PC-3 (cell line): ENCODE data around the gene ATG5. TPM values are rescaled to one million over a fixed set of nuclear protein-coding genes. Genes with fewer than 3 reads are reported as not detected.
A peak's percentile ranks its signal among the peaks of the same experiment; 100 is the strongest.
"Not testable (repeated sequence)": the region's sequence is repeated elsewhere in the genome, so short reads cannot be mapped to it uniquely, and the experiment has no call there.

Experiments used
- ATAC-seq: fragments of 200-7000 bp; cut with Tn5 transposase; 2 replicates; pipeline ENCODE4 v1.9.1; 2020; ENCODE audit warnings: mild to moderate bottlenecking, moderate library complexity
- BruUV-seq: library from RNA; stranded (reverse); fragments of 400-500 nt; replicated peaks from 2 replicates; lab custom pipeline; 2021; lab: Mats Ljungman, UMichigan
- CTCF ChIA-PET: fragments of 300-600 bp; sonication (Branson Sonifier 250); formaldehyde crosslinking; loops from one replicate; lab custom pipeline; 2022; ENCODE audit warnings: antibody characterized with exemption; lab: Charles Lee
- POLR2A ChIA-PET: fragments of 300-600 bp; sonication (Branson Sonifier 250); formaldehyde crosslinking; loops from one replicate; lab custom pipeline; 2022; ENCODE audit warnings: antibody characterized with exemption; ENCODE audit not compliant: unreplicated experiment; lab: Charles Lee
- DNase-seq: peaks from one replicate; pipeline ENCODE4 v3.0.0-alpha.2; 2015
- H2AFZ ChIP-seq: fragments of 300-600 bp; sonication (generic); 2 replicates; pipeline ENCODE4 v1.6.0; 2016; ENCODE audit warnings: antibody characterized with exemption, low read length
- H3F3A ChIP-seq: fragments of 300-600 bp; sonication (generic); one replicate; pipeline ENCODE4 v1.6.0; 2017; ENCODE audit warnings: antibody characterized with exemption, low read length, control low read depth, mild to moderate bottlenecking; ENCODE audit not compliant: unreplicated experiment
- H3K27ac ChIP-seq: fragments of 300-600 bp; sonication (generic); 2 replicates; pipeline ENCODE4 v1.5.1; 2016; ENCODE audit warnings: mild to moderate bottlenecking, low read length
- H3K27me3 ChIP-seq: fragments of 300-600 bp; sonication (generic); 2 replicates; pipeline ENCODE4 v1.6.1; 2016; ENCODE audit warnings: low read length, mixed read lengths
- H3K36me3 ChIP-seq: fragments of 300-600 bp; sonication (generic); 2 replicates; pipeline ENCODE4 v1.6.1; 2016; ENCODE audit warnings: low read depth, mixed run types, low read length, mixed read lengths
- H3K4me1 ChIP-seq: fragments of 300-600 bp; sonication (generic); 2 replicates; pipeline ENCODE4 v1.5.1; 2016; ENCODE audit warnings: low read length; ENCODE audit not compliant: insufficient read depth
- H3K4me2 ChIP-seq: fragments of 300-600 bp; sonication (generic); 2 replicates; pipeline ENCODE4 v1.6.0; 2016; ENCODE audit warnings: low read length
- H3K4me3 ChIP-seq: fragments of 300-600 bp; sonication (generic); 2 replicates; pipeline ENCODE4 v1.5.1; 2016; ENCODE audit warnings: mild to moderate bottlenecking, low read length, mixed read lengths
- H3K79me2 ChIP-seq: fragments of 300-600 bp; sonication (generic); 2 replicates; pipeline ENCODE4 v1.6.1; 2017; ENCODE audit warnings: low read length, mixed read lengths
- H3K9ac ChIP-seq: fragments of 300-600 bp; sonication (generic); 2 replicates; pipeline ENCODE4 v1.6.0; 2016; ENCODE audit warnings: mild to moderate bottlenecking, low read length
- H3K9me2 ChIP-seq: fragments of 300-600 bp; sonication (generic); replicated peaks from 2 replicates; pipeline ENCODE4 v1.6.1; 2016; ENCODE audit warnings: mixed run types, low read length, mixed read lengths
- H3K9me3 ChIP-seq: fragments of 300-600 bp; sonication (generic); 2 replicates; pipeline ENCODE4 v1.6.1; 2016; ENCODE audit warnings: low read length, mixed read lengths
- H4K20me1 ChIP-seq: fragments of 300-600 bp; sonication (generic); 2 replicates; pipeline ENCODE4 v1.6.1; 2016; ENCODE audit warnings: low read length, mixed read lengths
- EZH2 ChIP-seq: fragments of 300-600 bp; sonication (generic); IDR thresholded peaks from one replicate; pipeline ENCODE4 v1.6.1; 2017; ENCODE audit warnings: antibody characterized with exemption, mild to moderate bottlenecking, low read length; ENCODE audit not compliant: unreplicated experiment
- EZH2phosphoT487 ChIP-seq: fragments of 300-600 bp; sonication (generic); IDR thresholded peaks from 2 replicates; pipeline ENCODE4 v1.6.1; 2018; ENCODE audit warnings: mild to moderate bottlenecking, antibody characterized with exemption, low read length, borderline replicate concordance
- intact Hi-C: fragments of 100-400 bp; cut with micrococcal nuclease; formaldehyde crosslinking; loops from 2 replicates; pipeline ENCODE4 v1.9.0; 2023
- total RNA-seq: library from RNA; depleted of rRNA; stranded (reverse); fragments of >200 nt; gene quantifications from 2 replicates; pipeline ENCODE4 v1.2.3, GENCODE V29; 2014
- TF ChIP-seq, protein P1 (sequence below): fragments of 300-600 bp; sonication (generic); conservative IDR thresholded peaks from 2 replicates; pipeline ENCODE4 v1.5.1; 2017; ENCODE audit warnings: antibody characterized with exemption, low read depth, mild to moderate bottlenecking, low read length

The ATG5 gene
- total RNA-seq, 1 experiment from 2014 or later, result 38.8 TPM

DNA sequence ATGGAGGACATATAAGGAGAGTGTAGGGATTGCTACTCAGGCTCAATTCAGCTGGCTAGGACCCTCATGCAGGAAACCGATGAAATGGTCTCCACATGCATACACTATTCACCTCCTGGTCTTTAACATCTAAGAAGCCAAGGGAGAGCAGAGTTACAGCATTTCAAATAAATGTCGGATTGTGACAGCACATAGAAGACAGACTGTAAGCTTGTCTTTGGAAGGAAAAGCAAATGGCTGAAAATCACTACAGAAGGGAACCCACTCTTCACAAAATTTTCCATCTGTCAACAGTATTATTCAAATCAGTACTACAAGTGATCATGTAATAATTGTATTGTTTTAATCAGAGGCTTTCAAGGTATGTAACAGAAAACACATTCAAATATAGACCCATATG lies 72.9 kb downstream of the ATG5 start:
- Histone ChIP-seq H3K4me3 (no peak overlapping the region), H3K79me2 (peaks cover 50% of the 10 kb centered on the region), H3F3A (no peaks in the 10 kb centered on the region), H3K27me3 (no peaks in the 10 kb centered on the region), H3K4me2 (0 out of 2 replicates have a peak overlapping the region, but pooled peaks have one; percentile 70), H3K9me3 (no peaks in the 10 kb centered on the region), H3K9me2 (no peaks in the 10 kb centered on the region), H4K20me1 (no peaks in the 10 kb centered on the region), H3K27ac (peak overlapping the region; percentile 43), H2AFZ (no peak overlapping the region), H3K9ac (no peak overlapping the region), H3K36me3 (0 out of 2 replicates have a peak, but pooled peaks cover 2% of the 10 kb centered on the region), H3K4me1 (peaks cover 57% of the 10 kb centered on the region)
- BruUV-seq, result no TSS peak
- intact Hi-C loops, result no loop called here
- POLR2A ChIA-PET, result no interaction called here
- ATAC-seq, result no peak
- no peak for DNase-seq
- CTCF ChIA-PET, result no interaction called here
- no peak for TF ChIP-seq EZH2phosphoT487
- TF ChIP-seq EZH2, result no peak
- TF ChIP-seq, protein P1, sequence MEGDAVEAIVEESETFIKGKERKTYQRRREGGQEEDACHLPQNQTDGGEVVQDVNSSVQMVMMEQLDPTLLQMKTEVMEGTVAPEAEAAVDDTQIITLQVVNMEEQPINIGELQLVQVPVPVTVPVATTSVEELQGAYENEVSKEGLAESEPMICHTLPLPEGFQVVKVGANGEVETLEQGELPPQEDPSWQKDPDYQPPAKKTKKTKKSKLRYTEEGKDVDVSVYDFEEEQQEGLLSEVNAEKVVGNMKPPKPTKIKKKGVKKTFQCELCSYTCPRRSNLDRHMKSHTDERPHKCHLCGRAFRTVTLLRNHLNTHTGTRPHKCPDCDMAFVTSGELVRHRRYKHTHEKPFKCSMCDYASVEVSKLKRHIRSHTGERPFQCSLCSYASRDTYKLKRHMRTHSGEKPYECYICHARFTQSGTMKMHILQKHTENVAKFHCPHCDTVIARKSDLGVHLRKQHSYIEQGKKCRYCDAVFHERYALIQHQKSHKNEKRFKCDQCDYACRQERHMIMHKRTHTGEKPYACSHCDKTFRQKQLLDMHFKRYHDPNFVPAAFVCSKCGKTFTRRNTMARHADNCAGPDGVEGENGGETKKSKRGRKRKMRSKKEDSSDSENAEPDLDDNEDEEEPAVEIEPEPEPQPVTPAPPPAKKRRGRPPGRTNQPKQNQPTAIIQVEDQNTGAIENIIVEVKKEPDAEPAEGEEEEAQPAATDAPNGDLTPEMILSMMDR, result no peak

DNA sequence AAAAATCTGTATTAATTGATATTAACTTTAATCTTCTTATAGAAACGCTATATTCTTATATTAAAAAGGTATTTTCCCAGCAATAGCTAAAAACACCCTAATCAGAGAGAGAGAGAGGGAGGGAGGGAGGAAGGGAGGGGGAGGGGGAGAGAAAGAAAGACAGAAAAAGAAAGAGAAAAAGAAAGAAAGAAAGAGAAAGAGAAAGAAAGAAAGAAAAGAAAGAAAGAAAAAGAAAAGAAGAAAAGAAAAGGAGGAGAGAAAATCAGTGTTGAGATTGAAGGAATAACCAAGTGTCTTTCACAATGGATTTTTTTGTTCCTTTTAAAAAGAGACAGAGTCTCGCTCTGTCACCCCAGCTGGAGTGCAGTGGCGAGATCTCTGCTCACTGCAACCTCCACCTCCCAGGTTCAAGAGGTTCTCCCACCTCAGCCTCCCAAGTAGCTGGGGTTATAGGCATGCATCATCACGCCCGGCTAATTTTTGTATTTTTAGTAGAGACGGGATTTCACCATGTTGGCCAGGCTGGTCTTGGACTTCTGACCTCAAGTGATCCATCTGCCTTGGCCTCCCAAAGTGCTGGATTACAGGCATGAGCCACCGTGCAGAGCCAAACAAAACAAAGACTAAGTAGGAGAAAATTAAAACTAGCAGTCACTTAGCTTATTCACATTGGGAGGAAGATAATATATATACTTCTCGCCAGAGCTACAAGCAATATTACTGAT lies 73.9 kb downstream of the ATG5 start:
- ATAC-seq, CTCF ChIA-PET: not testable (repeated sequence)

GRCh38 chr6:106250953-106251352 lies 74.6 kb downstream of the ATG5 start:
- no peaks in the 10 kb centered on the region for H3K9me2 ChIP-seq
- H3F3A ChIP-seq, result no peaks in the 10 kb centered on the region
- H3K36me3 ChIP-seq, result peaks cover 3% of the 10 kb centered on the region; the same call in 1 of the 2 replicates
- no TSS peak for BruUV-seq
- ChIA-PET POLR2A (no interaction called here), CTCF (no interaction called here)
- no peak overlapping the region for H3K27ac ChIP-seq
- no peak overlapping the region for H3K4me3 ChIP-seq
- H3K4me2 ChIP-seq, result no peak overlapping the region
- no peak overlapping the region for H2AFZ ChIP-seq
- no peak for DNase-seq
- peaks cover 41% of the 10 kb centered on the region for H3K79me2 ChIP-seq
- ATAC-seq, result no peak
- H4K20me1 ChIP-seq, result no peaks in the 10 kb centered on the region
- TF ChIP-seq EZH2phosphoT487 (no peak), EZH2 (no peak)
- TF ChIP-seq, protein P1, result no peak
- intact Hi-C loops, result no loop called here
- H3K4me1 ChIP-seq, result peaks cover 49% of the 10 kb centered on the region
- no peaks in the 10 kb centered on the region for H3K9me3 ChIP-seq
- H3K9ac ChIP-seq, result no peak overlapping the region
- H3K27me3 ChIP-seq, result no peaks in the 10 kb centered on the region

More for the DNA sequence above, 73.9 kb downstream of the ATG5 start:
- H3K36me3 ChIP-seq, DNase-seq, H3K9me3 ChIP-seq, H3K4me2 ChIP-seq, H3K27me3 ChIP-seq, H3K27ac ChIP-seq, H4K20me1 ChIP-seq, H2AFZ ChIP-seq, BruUV-seq, H3F3A ChIP-seq, intact Hi-C loops, H3K4me3 ChIP-seq, H3K9me2 ChIP-seq, H3K9ac ChIP-seq, POLR2A ChIA-PET: not testable (repeated sequence)
- Histone ChIP-seq H3K79me2 (peaks cover 46% of the 10 kb centered on the region), H3K4me1 (peaks cover 56% of the 10 kb centered on the region)
